ENCODE measurements around the gene FGF10.

FGF10 gene

DNA sequence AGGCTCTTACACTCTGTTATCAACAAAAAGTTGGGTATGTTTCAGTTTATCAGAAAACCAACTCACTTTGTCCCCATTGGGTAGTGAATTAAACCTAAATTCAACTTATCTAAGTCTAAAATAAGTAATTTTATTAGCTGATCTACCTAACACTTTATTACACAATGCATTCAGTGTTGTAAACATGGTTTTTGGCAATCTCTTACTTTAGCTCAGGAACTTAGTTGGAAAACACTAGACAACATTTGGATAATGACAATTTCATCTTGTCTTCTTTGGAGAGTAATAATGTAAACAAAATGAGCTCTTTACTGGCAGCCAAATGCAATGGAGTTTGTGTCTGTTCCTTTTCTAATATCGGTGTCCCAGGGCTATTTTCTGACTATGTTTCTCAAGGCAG lies 33.0 kb downstream of the FGF10 start:
- no peak for DNase-seq (ENCODE audit: low read depth)

DNA sequence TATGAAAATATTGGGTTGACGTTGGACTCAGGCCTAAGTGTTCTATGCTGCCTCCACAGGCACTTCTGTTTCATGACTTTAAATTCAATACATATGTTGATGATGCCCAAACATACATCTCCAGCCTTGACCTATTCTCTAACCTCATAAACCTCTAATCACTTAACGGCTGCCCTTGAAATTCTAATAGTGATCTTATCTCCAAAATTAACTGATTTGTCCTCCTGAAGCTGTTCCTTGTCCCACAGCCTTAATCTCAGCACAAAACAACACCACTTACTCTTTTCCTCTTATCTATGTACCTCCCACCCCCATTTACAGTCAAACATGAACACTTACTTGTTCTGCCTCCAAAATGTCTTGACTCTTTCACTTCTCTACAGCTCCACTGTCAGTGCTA lies 43.3 kb downstream of the FGF10 start:
- no peak for DNase-seq (ENCODE audit: low read depth)

DNA sequence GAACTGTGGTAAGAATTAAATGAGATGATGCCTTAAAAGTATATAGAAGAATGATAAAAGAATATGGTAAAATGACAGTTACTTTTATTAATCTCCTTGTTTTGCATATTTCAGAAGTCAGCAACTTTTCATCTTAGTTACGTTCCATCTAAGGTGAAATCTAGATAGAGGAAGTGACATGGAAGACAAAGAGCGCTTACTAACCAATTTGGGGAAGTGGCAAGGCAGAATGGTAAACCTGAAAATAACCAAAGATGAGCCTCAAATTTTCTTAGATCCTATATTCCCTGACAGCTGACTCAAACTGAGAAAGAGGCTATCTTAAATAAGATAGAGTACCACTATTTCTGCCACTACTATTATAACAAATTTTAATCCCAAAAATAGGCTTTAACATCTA lies 52.5 kb downstream of the FGF10 start:
- no peak for DNase-seq (ENCODE audit: low read depth)

DNA sequence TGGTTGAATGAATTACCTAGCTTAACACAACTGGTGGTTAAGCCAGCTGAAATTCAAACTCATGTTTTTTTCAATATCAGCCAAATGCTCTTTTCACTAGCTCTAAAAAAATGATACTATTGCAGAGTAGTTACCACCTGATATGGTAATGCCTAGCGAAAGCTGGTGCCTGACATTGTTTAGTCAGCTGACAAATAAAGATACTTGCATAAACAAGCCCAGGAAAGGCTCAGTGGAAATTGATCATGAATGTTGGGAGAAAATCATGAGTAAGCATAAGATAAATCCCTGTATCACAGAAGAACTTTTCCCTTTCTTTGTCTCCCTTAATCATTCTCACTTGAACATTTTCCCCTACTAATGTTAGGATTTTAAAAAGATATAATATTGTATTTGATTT lies 54.6 kb downstream of the FGF10 start:
- DNase-seq (ENCODE audit: low read depth) = no peak

DNA sequence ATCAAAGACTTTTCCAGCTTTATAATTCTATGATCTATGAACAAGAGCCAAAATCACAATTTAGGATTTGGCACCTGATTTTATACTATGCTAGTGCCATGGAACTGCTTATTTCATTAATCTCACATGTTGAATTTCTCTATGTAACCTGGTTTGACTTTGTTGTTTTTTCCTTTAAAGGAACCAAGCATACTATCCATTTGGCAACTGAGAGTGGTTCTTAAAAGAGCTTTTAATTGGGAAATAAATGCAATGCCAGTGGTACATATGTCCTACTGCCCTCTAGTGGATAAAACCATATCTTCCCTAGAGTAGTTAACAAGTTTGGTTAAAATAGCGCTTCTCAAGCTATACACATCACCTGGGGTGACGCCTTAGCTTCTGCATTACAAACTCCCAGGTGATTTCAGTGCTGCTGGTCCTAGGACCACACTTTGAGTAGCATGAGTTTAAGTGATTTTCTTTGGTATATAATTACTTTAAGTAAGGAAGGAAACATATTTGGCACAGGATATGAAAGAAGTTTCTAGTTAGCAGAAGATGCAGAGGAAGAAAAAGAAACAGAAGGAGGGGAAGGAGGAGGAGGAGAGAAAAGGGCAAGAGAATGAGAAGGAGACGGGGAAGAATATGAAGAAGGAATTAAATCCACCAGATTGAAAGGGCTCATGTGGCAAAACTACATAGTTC lies 56.8 kb downstream of the FGF10 start:
- DNase-seq (ENCODE audit: low read depth) = peak; percentile 59

DNA sequence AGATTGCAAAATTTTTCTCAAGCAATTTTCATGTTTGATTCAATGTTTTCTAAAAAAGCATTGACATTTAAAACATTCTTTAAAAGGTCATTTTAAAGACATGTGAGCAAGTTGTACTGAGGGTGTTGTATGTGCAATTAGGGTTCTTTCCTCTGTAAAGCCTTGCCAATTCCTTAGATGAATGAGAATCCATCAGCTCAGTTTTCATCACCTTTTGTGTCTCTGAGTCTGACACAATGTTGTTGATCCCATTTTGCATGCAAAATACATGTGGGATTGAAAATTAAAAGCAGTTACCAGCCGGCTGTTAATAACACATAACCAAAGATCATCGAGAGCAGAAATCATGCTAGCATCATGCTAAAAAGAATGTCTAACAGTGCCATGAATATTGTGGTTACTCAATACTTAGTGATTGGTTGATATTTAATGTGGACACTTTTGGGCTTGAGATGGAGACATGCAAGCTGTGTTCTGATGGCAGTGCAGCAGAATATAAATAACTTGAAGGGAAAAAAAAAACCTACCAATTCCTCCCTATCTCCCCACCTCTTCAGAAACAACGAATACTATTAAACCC lies 57.7 kb downstream of the FGF10 start:
- DNase-seq (ENCODE audit: low read depth) = no peak

DNA sequence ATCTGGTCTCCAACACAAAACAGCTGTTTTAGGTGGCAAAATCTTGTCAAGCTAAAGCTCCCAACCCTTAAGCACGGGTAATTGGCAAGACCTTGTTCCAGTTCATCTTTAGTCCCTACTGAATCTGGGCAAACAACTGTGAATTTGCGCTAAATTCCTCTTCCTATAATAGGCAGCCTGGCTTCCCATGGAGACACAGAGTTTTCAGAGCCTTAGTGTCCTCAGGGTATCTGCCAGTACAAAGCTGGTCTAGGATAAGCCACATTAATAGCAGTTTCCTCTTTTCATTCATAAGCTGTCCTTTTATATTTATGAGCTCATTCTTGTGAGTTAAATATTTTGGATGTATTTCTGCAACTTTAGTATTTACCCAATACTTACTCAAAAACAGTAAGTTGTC lies 59.5 kb downstream of the FGF10 start:
- no peak for DNase-seq (ENCODE audit: low read depth)

DNA sequence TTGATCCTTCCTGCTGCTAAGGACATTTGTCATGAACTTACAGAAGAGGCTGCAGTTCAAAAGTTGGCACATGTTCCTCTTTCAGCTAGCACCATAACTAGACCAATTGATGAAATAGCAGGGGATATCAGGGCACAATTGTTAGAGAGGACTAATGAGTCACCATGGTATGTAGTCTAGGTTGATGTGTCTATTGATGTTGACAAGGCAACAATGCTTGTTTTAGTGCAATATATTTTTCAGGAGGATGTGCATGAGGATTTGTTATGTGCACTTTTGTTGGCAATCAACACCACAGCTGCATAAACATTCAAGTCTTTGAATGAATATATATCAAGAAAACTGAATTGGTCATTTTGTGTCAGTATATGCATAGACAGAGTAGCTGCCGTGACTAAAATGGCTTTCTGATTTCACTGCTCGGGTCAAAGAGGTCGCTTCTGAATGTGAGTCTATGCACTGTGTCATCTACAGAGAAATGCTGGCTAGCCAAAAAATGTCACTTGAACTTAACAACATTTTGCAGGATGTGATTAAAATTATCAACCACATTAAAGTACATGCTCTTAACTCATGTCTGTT lies 68.0 kb downstream of the FGF10 start:
- no peak for DNase-seq (ENCODE audit: low read depth)

DNA sequence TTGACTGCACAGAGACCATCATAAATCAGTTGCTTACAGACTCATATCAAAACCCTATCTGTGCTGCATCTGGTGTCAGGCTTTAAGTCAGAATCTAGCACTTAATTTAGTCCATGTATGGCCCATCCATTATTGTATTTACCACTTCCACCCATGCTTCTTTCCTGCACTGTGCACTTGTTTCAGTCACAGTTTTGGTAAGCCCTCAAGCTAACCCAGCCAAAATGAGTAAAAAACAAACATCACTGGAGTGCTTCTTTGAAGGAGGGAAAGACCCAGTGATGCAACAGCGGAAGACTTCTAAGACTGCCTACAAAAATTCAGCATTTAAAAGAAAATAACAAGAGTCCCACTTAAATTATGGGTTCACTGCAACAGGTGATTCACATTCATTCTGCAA lies 69.0 kb downstream of the FGF10 start:
- DNase-seq (ENCODE audit: low read depth) = no peak

DNA sequence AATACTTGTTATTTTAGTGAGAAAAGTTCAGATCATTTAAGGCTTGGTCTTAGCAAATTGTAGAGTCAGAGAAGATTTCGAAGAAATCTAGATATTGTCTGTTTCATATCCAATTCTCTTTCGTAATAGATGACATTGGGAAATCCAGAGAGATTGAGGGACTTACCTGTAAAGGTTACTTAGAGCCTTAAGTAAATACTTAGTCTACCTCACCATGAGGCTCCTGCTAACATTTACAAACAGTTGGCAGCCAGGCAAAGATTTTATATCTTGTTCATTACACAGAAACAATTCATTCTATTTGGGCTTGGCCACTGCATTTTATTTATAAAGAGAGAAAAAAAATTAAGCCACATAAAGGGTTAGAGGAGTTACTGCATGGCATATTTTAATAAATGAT lies 70.3 kb downstream of the FGF10 start:
- no peak for DNase-seq (ENCODE audit: low read depth)

DNA sequence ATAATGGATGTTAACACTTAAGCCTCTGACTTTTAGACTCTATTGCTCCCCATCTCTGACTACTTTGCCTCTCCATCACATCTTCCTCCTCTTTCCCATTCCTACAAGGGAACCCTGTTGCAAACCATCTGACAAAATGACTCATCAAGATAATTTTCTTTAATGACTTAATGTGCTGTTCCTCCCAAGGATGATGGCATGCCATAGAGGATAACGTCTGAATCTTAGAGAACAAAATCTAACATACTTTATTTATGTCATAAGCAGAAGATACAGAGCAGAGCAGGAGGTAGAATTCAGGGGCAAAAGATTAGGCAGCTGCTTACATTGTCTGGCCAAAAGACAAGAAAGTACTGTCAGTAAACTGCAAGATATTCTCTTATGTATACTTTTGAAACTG lies 76.8 kb downstream of the FGF10 start:
- DNase-seq (ENCODE audit: low read depth) = no peak

DNA sequence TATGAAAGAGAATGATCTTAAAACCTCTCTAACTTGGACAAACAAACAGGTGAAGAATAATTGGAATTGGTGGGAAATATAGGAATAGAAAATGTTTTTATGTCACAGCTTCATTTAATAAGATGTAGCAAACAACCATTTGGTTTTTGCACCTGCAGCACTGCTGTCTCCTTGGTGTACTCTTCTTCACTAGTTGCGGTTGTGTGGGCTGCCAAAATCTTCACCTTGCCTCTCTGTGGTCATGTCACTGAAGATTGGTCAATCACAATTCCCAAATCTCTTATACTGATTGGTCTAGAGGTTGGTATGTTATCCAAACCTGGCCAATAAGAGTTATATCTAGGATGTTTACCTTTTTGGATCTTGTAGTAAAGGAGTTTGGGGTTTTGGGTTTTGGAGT lies 88.7 kb downstream of the FGF10 start:
- DNase-seq (ENCODE audit: low read depth) = no peak

DNA sequence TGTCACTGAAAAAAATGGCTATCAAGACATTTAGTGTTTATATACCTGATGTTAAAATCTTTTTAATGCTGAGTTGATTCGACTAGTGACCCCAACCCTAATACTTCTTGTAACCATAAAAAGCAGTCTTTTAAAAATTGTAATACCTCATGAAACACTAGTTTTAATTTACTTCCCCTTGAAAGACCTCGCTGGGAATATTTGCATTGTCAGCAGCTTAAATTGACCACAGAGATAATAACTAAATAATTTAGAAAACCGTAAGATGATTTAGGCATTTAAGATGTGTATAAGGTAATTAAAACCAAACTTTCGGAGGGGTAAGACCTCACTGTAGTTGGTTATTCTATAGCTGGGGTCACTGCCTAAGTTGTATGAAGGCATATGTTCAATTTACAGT lies 89.8 kb downstream of the FGF10 start:
- DNase-seq (ENCODE audit: low read depth) = no peak

DNA sequence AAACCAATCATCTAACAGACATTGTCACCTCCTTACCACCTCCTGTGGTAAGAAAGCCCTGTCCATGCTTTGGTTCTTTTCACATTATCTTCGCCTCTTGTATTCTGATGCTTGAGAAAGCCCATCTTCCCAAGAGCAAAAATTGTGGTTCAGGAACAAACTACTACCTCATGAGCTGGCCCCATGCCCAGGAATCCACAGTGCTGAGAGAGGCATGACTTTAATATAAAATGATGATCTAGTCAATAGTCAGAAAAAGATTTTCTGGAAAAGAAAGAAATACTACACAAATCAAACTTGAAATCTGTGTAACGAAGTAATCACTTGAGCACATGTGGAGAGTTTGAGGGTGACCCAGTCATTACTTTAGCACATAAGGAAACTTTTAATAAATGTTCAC lies 94.7 kb downstream of the FGF10 start:
- DNase-seq (ENCODE audit: low read depth) = peak; percentile 58

DNA sequence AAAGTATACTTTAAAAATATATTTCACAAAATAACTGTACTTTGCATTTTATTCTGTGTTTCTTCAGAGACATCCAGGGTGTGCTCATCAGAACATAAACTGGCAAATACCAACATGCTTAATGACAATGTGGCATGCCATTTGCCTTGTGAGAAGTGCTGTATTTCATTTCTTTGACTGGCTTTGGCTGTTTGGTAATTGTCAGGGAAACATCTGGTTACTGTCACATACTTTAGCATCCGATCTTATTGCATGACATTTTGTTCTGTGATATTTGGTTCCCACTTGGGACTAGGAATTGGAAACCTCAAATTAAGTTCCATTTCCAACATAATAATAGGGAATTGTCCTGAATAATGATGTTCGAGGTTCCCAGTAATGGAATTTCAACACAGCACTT lies 96.5 kb downstream of the FGF10 start:
- no peak for DNase-seq (ENCODE audit: low read depth)

DNA sequence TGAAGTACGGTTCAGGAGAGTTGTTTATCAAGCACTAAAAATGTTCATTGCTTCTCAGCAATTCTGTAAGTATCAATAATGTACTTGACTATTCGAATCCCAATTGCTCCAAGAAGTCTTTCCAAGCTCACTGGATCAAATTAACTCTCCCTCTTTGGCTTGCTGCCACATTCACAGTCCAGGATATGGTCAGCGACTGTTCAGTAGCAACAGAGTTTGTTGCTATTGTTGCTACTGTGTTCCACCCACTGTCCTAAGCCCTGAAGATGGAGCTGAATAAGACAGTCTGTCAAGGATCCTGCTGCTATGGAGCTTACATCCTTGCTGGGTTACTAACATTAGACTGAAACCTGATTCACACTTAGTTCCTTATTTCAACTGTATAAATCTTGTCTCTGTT lies 110.8 kb downstream of the FGF10 start:
- peak; percentile 12 for DNase-seq (ENCODE audit: low read depth)

DNA sequence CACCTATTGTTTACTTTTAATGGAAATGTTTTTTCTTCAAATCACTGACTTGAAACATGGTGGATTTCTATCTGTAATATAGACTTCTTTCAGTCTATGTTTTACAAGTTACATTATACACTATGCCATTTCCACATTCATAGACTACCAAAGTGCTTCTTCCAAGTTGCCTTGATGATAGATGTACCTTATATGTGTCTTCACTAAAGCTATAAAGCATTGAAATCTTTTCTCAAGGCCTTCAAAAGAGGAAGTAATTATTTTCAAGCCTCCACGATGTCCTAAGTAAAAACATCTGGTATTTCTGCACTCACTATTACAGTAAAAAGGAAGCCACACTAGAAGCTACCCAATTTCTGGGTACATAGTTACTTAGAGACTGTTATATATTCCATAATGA lies 113.3 kb downstream of the FGF10 start:
- DNase-seq (ENCODE audit: low read depth) = no peak

DNA sequence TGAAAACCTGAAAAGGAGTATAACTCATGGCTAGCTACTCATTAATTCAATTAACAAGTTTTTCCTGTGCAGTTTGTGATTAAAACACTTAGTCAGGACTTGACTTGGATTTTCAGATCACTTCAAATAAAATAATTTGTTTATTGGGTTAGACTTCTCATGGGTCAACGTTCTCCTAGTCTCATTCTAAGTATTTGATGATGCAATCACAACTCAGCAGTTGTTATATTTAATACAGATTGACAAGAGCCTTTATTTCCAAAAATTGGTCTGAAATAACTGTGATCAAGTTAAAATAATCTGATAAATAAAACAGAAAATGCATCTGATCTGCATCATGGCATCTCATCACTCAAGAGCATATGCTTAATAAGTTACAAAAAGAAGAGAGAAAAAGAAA lies 113.9 kb downstream of the FGF10 start:
- no peak for DNase-seq (ENCODE audit: low read depth)

DNA sequence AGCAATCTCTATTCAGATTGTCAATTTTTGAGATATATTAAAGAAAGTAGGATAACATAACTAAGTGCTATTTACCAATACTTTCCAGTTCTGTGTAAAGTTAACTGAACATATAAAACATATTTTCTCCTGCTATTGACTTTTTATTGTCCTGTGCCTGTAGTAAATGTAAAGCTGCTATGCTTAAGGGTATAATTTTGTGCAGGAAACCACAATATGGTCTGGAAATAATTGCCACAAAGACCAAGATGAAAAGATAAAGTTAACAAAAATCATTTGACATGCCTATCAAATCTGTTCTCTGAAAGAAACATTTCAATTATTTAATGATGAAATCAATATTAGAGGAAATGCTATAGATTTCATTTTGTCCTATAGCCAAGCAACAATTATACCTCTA lies 121.3 kb downstream of the FGF10 start:
- no peak for DNase-seq (ENCODE audit: low read depth)

DNA sequence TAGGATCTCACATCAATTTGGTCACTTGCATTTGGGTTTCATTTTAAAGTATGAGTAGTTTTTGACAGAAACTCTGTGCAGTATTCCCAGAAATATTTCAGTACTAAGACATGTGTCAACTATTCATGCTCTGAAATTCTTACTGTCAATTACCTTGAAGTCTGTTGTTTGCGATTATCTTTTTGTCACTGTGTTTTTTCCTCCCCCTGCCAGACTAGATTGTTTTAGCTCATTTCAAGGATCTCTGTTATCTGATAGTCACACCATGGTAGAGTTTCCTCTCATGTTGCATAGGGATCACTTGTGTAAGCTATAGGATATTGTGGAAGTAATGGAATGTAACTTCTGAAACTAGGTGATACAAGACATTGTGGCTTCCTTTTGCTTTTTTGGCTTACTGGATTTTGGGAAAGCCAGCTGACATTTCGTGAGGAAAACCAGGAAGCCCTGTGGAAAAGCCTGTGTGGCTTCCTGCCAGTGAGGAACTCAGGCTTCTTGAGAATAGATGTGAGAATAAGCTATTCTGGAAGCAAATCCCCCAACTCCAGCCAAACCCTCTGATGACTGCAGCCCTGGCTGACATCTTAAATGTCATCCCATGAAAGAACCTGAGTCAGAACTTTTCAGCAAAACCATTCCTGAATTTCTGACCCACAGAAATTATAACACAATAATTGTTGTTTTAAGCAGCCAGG lies 122.2 kb downstream of the FGF10 start:
- DNase-seq (ENCODE audit: low read depth) = no peak

DNA sequence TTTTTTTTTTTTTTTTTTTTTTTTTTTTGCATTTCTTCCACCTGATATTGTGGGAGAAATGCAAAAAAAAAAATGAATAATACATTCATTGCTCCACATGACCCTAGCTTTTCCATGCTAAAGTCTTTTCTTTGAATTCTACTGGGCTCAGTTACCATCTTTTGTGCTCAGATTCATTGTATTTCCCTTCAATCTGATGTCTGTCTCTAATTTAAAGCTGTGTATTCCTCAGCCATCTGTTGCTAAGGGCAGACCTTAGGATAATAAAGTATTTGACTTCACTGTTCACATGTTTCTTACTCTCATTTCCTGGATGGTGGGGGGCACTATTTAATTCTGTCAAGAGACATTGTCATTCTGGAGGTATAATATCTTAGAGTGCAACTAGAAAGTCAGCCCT lies 123.5 kb downstream of the FGF10 start:
- DNase-seq (ENCODE audit: low read depth) = no peak

DNA sequence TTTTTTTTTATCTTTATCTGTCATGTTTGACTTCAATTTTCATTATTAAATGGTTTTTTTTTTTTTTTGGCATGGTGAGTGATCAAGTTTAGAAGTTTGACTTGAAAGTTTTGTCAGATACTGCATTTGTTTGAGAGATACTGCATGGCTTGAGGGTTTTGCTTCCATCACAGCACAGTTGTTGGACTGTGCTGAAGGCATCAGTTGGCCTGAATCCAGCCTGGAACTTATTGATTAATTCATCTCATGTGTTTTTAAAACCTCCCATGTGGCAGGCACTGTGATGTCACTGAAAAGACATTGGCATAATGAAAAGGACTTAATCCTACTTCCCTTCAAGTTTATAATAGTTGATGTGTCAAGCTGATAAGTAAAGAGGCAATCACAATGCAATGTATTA lies 128.4 kb downstream of the FGF10 start:
- no peak for DNase-seq (ENCODE audit: low read depth)

DNA sequence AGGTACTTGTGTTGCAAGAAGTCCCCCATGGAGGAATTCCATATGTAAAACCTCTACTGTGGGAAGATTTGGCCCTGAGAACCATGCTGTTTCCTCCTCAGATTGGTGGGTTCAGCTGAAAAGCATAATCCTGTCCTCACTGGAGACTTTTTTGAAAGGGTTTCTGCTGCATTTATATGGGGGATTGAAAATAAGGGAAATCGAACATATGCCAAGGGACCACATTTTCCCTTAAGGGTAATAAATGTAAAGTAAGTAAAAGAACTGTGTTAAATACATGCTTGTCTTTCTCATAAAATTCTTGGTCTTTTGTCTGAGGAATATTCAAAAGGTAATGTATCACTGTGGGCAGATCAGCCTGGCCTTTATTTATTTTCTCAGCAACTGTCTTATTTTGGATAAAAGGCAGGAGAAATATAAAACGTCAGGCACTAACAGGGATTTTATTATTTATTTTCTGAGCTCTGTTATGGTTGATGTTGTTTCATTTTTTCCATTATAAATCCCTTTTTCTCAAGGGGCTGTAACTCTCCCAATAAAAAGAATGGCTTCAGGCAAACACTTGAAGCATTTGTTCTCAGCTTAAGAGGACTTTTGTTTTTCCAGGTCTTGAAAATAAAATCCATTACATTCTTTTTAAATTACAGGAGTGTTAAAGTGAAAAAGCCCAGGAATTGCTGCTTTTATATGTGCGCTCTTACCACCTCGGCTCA lies 131.4 kb downstream of the FGF10 start:
- DNase-seq (ENCODE audit: low read depth) = no peak
